ENCODE data around the gene GARNL3.

Gene GARNL3

GRCh38 chr9:127407492-127407843 lies 142.9 kb downstream of the GARNL3 start:
- H3K9me2 ChIP-seq (ENCODE audit: low read depth, low read length), result no peaks in the 10 kb centered on the region
- no peaks in the 10 kb centered on the region for H3K4me1 ChIP-seq (ENCODE audit: insufficient read depth, low read length, severe bottlenecking)
- H3K27me3 ChIP-seq (ENCODE audit: insufficient read depth, low read length), result no peaks in the 10 kb centered on the region
- no peaks in the 10 kb centered on the region for H3F3A ChIP-seq (ENCODE audit: insufficient read depth, low read length)
- H3K27ac ChIP-seq (ENCODE audit: low read depth, low read length, poor library complexity, severe bottlenecking), result no peak overlapping the region
- H2AFZ ChIP-seq (ENCODE audit: low read length), result no peak overlapping the region
- TF ChIP-seq EZH2 (IDR thresholded peaks at IDR 0.05; ENCODE audit: borderline replicate concordance, low read length) (no peak), CTCF (IDR thresholded peaks at IDR 0.05; ENCODE audit: low read length) (no peak)
- H4K20me1 ChIP-seq (ENCODE audit: insufficient read depth, low read length), result no peaks in the 10 kb centered on the region
- H3K4me3 ChIP-seq (ENCODE audit: low read depth, low read length, poor library complexity, severe bottlenecking), result no peak overlapping the region
- no peak overlapping the region for H3K4me2 ChIP-seq (ENCODE audit: low read length)
- H3K36me3 ChIP-seq (ENCODE audit: insufficient read depth, low read length), result no peaks in the 10 kb centered on the region
- H3K79me2 ChIP-seq (ENCODE audit: insufficient read depth, low read length), result no peaks in the 10 kb centered on the region
- no peaks in the 10 kb centered on the region for H3K9me3 ChIP-seq (ENCODE audit: low read length)
- no peak overlapping the region for H3K9ac ChIP-seq (ENCODE audit: low read length)

GRCh38 chr9:127411122-127411521 lies 146.5 kb downstream of the GARNL3 start:
- no peak for TF ChIP-seq CTCF (IDR thresholded peaks at IDR 0.05; ENCODE audit: low read length)
- TF ChIP-seq EZH2 (IDR thresholded peaks at IDR 0.05; ENCODE audit: borderline replicate concordance, low read length), result no peak
- no peaks in the 10 kb centered on the region for H3K27me3 ChIP-seq (ENCODE audit: insufficient read depth, low read length)
- no peaks in the 10 kb centered on the region for H4K20me1 ChIP-seq (ENCODE audit: insufficient read depth, low read length)
- H3K9me2 ChIP-seq (ENCODE audit: low read depth, low read length), result no peaks in the 10 kb centered on the region
- H3K4me3 ChIP-seq (ENCODE audit: low read depth, low read length, poor library complexity, severe bottlenecking), result no peak overlapping the region
- no peak overlapping the region for H3K27ac ChIP-seq (ENCODE audit: low read depth, low read length, poor library complexity, severe bottlenecking)
- H3K4me1 ChIP-seq (ENCODE audit: insufficient read depth, low read length, severe bottlenecking), result no peaks in the 10 kb centered on the region
- no peaks in the 10 kb centered on the region for H3K79me2 ChIP-seq (ENCODE audit: insufficient read depth, low read length)
- no peaks in the 10 kb centered on the region for H3K36me3 ChIP-seq (ENCODE audit: insufficient read depth, low read length)
- H3K9ac ChIP-seq (ENCODE audit: low read length), result no peak overlapping the region
- H2AFZ ChIP-seq (ENCODE audit: low read length), result no peak overlapping the region
- H3K4me2 ChIP-seq (ENCODE audit: low read length), result no peak overlapping the region
- H3K9me3 ChIP-seq (ENCODE audit: low read length), result no peaks in the 10 kb centered on the region
- H3F3A ChIP-seq (ENCODE audit: insufficient read depth, low read length), result no peaks in the 10 kb centered on the region

GRCh38 chr9:127415141-127415540 lies 150.6 kb downstream of the GARNL3 start:
- Histone ChIP-seq H2AFZ (ENCODE audit: low read length) (no peak overlapping the region), H3K4me2 (ENCODE audit: low read length) (no peak overlapping the region), H3K9me2 (ENCODE audit: low read depth, low read length) (no peaks in the 10 kb centered on the region), H3K4me1 (ENCODE audit: insufficient read depth, low read length, severe bottlenecking) (no peaks in the 10 kb centered on the region), H3K79me2 (ENCODE audit: insufficient read depth, low read length) (no peaks in the 10 kb centered on the region), H3K36me3 (ENCODE audit: insufficient read depth, low read length) (no peaks in the 10 kb centered on the region), H3K9ac (ENCODE audit: low read length) (no peak overlapping the region), H3K27ac (ENCODE audit: low read depth, low read length, poor library complexity, severe bottlenecking) (no peak overlapping the region), H3F3A (ENCODE audit: insufficient read depth, low read length) (no peaks in the 10 kb centered on the region), H3K9me3 (ENCODE audit: low read length) (no peaks in the 10 kb centered on the region), H3K27me3 (ENCODE audit: insufficient read depth, low read length) (no peaks in the 10 kb centered on the region), H4K20me1 (ENCODE audit: insufficient read depth, low read length) (no peaks in the 10 kb centered on the region), H3K4me3 (ENCODE audit: low read depth, low read length, poor library complexity, severe bottlenecking) (no peak overlapping the region)
- TF ChIP-seq EZH2 (IDR thresholded peaks at IDR 0.05; ENCODE audit: borderline replicate concordance, low read length) (no peak), CTCF (IDR thresholded peaks at IDR 0.05; ENCODE audit: low read length) (no peak)

Measured in OCI-LY1 (cell line).